WTC11 (cell line): ENCODE data around the gene CAMKMT.

Source experiments
- ATF2 ChIP-seq: sonication (generic); formaldehyde crosslinking; IDR thresholded peaks from 2 replicates; pipeline ENCODE4 v1.8.1; 2022; ENCODE audit warnings: low read depth, missing genetic modification reagents, borderline replicate concordance
- ATF3 ChIP-seq: sonication (generic); formaldehyde crosslinking; conservative IDR thresholded peaks from 2 replicates; pipeline ENCODE4 v1.8.1; 2022; ENCODE audit warnings: mild to moderate bottlenecking, missing genetic modification reagents
- CREB1 ChIP-seq: sonication (generic); formaldehyde crosslinking; IDR thresholded peaks from 2 replicates; pipeline ENCODE4 v1.8.0; 2023; ENCODE audit warnings: mild to moderate bottlenecking, missing genetic modification reagents
- CTCF ChIP-seq: fragments of 200-600 bp; IDR thresholded peaks from 2 replicates; pipeline ENCODE4 v1.8.0; 2022; ENCODE audit warnings: antibody characterized with exemption
- SMAD4 ChIP-seq: sonication (generic); formaldehyde crosslinking; IDR thresholded peaks from 2 replicates; pipeline ENCODE4 v1.8.0; 2022; ENCODE audit warnings: mild to moderate bottlenecking, missing genetic modification reagents
- STAT6 ChIP-seq: sonication (generic); formaldehyde crosslinking; conservative IDR thresholded peaks from 2 replicates; pipeline ENCODE4 v1.8.1; 2023; ENCODE audit warnings: mild to moderate bottlenecking, low read depth, missing genetic modification reagents, moderate library complexity
- TEAD4 ChIP-seq: sonication (generic); formaldehyde crosslinking; IDR thresholded peaks from 2 replicates; pipeline ENCODE4 v1.8.0; 2022; ENCODE audit warnings: mild to moderate bottlenecking, missing genetic modification reagents
- ZBTB43 ChIP-seq: sonication (generic); formaldehyde crosslinking; IDR thresholded peaks from 2 replicates; pipeline ENCODE4 v1.8.1; 2023; ENCODE audit warnings: mild to moderate bottlenecking, missing genetic modification reagents
- ZNF232 ChIP-seq: sonication (generic); formaldehyde crosslinking; IDR thresholded peaks from 2 replicates; pipeline ENCODE4 v1.8.0; 2022; ENCODE audit warnings: mild to moderate bottlenecking, missing genetic modification reagents
- ZNF416 ChIP-seq: fragments of 250-450 bp; sonication (Bioruptor Pico); IDR thresholded peaks from 2 replicates; pipeline ENCODE4 v1.9.0; 2021; ENCODE audit warnings: mild to moderate bottlenecking, inconsistent platforms
- ZNF425 ChIP-seq: fragments of 250-450 bp; sonication (Bioruptor Pico); conservative IDR thresholded peaks from 2 replicates; pipeline ENCODE4 v1.9.0; 2021; ENCODE audit warnings: mild to moderate bottlenecking

GRCh38 chr2:44652701-44653100, 291.0 kb downstream of the CAMKMT start:
- TF ChIP-seq STAT6 (CRISPR knock-in tag) (no peak), CTCF (no peak), ZBTB43 (no peak), ZNF232 (CRISPR knock-in tag) (no peak), ZNF425 (CRISPR knock-in tag) (no peak), ATF2 (no peak), ZNF416 (no peak), ATF3 (CRISPR knock-in tag) (no peak), CREB1 (CRISPR knock-in tag) (no peak), TEAD4 (CRISPR knock-in tag) (no peak), SMAD4 (CRISPR knock-in tag) (no peak)
